HCT116 (cell line): ENCODE results near the gene FOXP1. TPM values are rescaled to one million over a fixed set of nuclear protein-coding genes. Genes with fewer than 3 reads are reported as not detected.

Experiments
- ATAC-seq: fragments of 200-7000 bp; cut with Tn5 transposase; 2 replicates; pipeline ENCODE4 v1.9.1; 2020; ENCODE audit warnings: mild to moderate bottlenecking, moderate library complexity
- BruUV-seq: library from RNA; stranded (reverse); fragments of 400-500 nt; replicated peaks from 2 replicates; lab custom pipeline; 2021; lab: Mats Ljungman, UMichigan
- CTCF ChIA-PET: fragments of 300-600 bp; sonication (Branson Sonifier 250); formaldehyde crosslinking; loops from one replicate; lab custom pipeline; 2021; ENCODE audit warnings: antibody characterized with exemption; lab: Charles Lee
- POLR2A ChIA-PET: fragments of 300-600, 350-600 bp; sonication (Branson Sonifier 250); formaldehyde crosslinking; loops from one replicate; lab custom pipeline; 2021; ENCODE audit warnings: antibody characterized with exemption; lab: Charles Lee
- RAD21 ChIA-PET, 2 experiments: fragments of 300-600 bp; sonication (Branson Sonifier 250); formaldehyde crosslinking; loops; one replicate each; lab custom pipeline; 2023; ENCODE audit warnings: low total read pairs in 2 of 2; ENCODE audit not compliant: uncharacterized antibody in 2 of 2, unreplicated experiment in 2 of 2, low non-redundant PET in 1 of 2; lab: Charles Lee
- DNase-seq: peaks from one replicate; pipeline ENCODE4 v3.0.0-alpha.2; 2010; ENCODE audit warnings: low read depth, low spot score
- H2AFZ ChIP-seq: fragments of 200-600 bp; shearing (Covaris generic), sonication (generic); 2 replicates; pipeline ENCODE4 v1.6.1; 2017; ENCODE audit warnings: low read depth, mixed run types, mixed read lengths, antibody characterized with exemption, low read length; ENCODE audit not compliant: poor library complexity, severe bottlenecking
- H3K27ac ChIP-seq: 2 replicates; pipeline ENCODE4 v1.5.1; 2012; ENCODE audit warnings: low read depth, low read length
- H3K27me3 ChIP-seq: fragments of 200-600 bp; sonication (generic); 2 replicates; pipeline ENCODE4 v1.6.1; 2016; ENCODE audit warnings: mixed run types, low read length, mixed read lengths; ENCODE audit not compliant: insufficient read depth
- H3K36me3 ChIP-seq, 2 experiments: fragments of 200-500 bp in 1 of 2; fragments of 200-600 bp in 1 of 2; sonication (Bioruptor generic) in 1 of 2; sonication (generic) in 1 of 2; 2 replicates each; pipeline versions ENCODE4 v1.5.1 to v1.6.1; 2014 to 2016; ENCODE audit warnings: low read length in 2 of 2, inconsistent platforms in 1 of 2, mixed read lengths in 1 of 2, mixed run types in 1 of 2; ENCODE audit not compliant: insufficient read depth in 2 of 2, control insufficient read depth in 1 of 2
- H3K4me1 ChIP-seq, 2 experiments: fragments of 200-600 bp in 1 of 2; sonication (generic) in 1 of 2; 2 replicates each; pipeline versions ENCODE4 v1.5.1 to v1.6.1; 2012 to 2017; ENCODE audit warnings: low read length in 2 of 2, inconsistent platforms in 1 of 2, mild to moderate bottlenecking in 1 of 2, mixed read lengths in 1 of 2, mixed run types in 1 of 2, moderate library complexity in 1 of 2; ENCODE audit not compliant: insufficient read depth in 2 of 2, control insufficient read depth in 1 of 2
- H3K4me2 ChIP-seq: fragments of 200-600 bp; sonication (generic); 2 replicates; pipeline ENCODE4 v1.6.1; 2017; ENCODE audit warnings: mixed run types, low read length, mixed read lengths
- H3K4me3 ChIP-seq, 2 experiments: fragments of 200-600 bp in 1 of 2; sonication (generic) in 1 of 2; replicated peaks in 1 of 2; 2 replicates each; pipeline ENCODE4 v1.5.1; 2011 to 2016; ENCODE audit warnings: low read length in 2 of 2, control low read depth in 1 of 2, low read depth in 1 of 2, mild to moderate bottlenecking in 1 of 2, mixed read lengths in 1 of 2, mixed run types in 1 of 2
- H3K79me2 ChIP-seq: fragments of 200-600 bp; sonication (generic); 2 replicates; pipeline ENCODE4 v1.6.1; 2017; ENCODE audit warnings: mild to moderate bottlenecking, mixed run types, low read length, moderate library complexity, mixed read lengths; ENCODE audit not compliant: insufficient read depth
- H3K9ac ChIP-seq: fragments of 200-600 bp; sonication (generic); 2 replicates; pipeline ENCODE4 v1.6.1; 2016; ENCODE audit warnings: low read length, mixed read lengths
- H3K9me2 ChIP-seq: fragments of 200-600 bp; sonication (generic), shearing (Covaris generic); 2 replicates; pipeline ENCODE4 v1.6.1; 2017; ENCODE audit warnings: mixed run types, mild to moderate bottlenecking, moderate library complexity; ENCODE audit not compliant: insufficient read depth
- H3K9me3 ChIP-seq, 2 experiments: fragments of 200-500 bp in 1 of 2; fragments of 200-600 bp in 1 of 2; sonication (Bioruptor generic) in 1 of 2; sonication (generic) in 1 of 2; 2 replicates each; pipeline ENCODE4 v1.6.1; 2014 to 2017; ENCODE audit warnings: low read length in 2 of 2, mixed read lengths in 2 of 2, inconsistent platforms in 1 of 2, low read depth in 1 of 2, mild to moderate bottlenecking in 1 of 2, mixed run types in 1 of 2, moderate library complexity in 1 of 2; ENCODE audit not compliant: control insufficient read depth in 1 of 2, insufficient read depth in 1 of 2
- H4K20me1 ChIP-seq: fragments of 200-600 bp; sonication (generic), shearing (Covaris generic); 2 replicates; pipeline ENCODE4 v1.6.1; 2017; ENCODE audit warnings: mixed run types, mild to moderate bottlenecking, moderate library complexity; ENCODE audit not compliant: insufficient read depth
- ATF3 ChIP-seq: IDR thresholded peaks from 2 replicates; pipeline ENCODE4 v1.6.1; 2012
- CEBPB ChIP-seq: IDR thresholded peaks from 2 replicates; pipeline ENCODE4 v1.6.1; 2012; ENCODE audit warnings: low read depth
- ELF1 ChIP-seq: IDR thresholded peaks from 2 replicates; pipeline ENCODE4 v1.6.1; 2012; ENCODE audit warnings: low read depth, borderline replicate concordance
- EZH2 ChIP-seq: fragments of 200-600 bp; sonication (generic); IDR thresholded peaks from 2 replicates; pipeline ENCODE4 v1.6.1; 2017; ENCODE audit warnings: antibody characterized with exemption, mixed run types
- EZH2phosphoT487 ChIP-seq: fragments of 200-600 bp; IDR thresholded peaks from 2 replicates; pipeline ENCODE4 v1.6.1; 2018; ENCODE audit warnings: antibody characterized with exemption, borderline replicate concordance
- POLR2A ChIP-seq: IDR thresholded peaks from 2 replicates; pipeline ENCODE4 v1.7.0; 2011; ENCODE audit warnings: borderline replicate concordance; ENCODE audit not compliant: insufficient read depth, insufficient read length; ENCODE audit errors: extremely low read depth
- RAD21 ChIP-seq: IDR thresholded peaks from 2 replicates; pipeline ENCODE4 v1.6.1; 2012; ENCODE audit warnings: low read depth, mild to moderate bottlenecking
- SIN3A ChIP-seq: IDR thresholded peaks from 2 replicates; pipeline ENCODE4 v1.6.1; 2012; ENCODE audit warnings: low read depth
- SP1 ChIP-seq: IDR thresholded peaks from 2 replicates; pipeline ENCODE4 v1.6.1; 2012; ENCODE audit warnings: low read depth
- TCF7L2 ChIP-seq: IDR thresholded peaks from 2 replicates; pipeline ENCODE4 v1.7.0; 2011; ENCODE audit warnings: borderline replicate concordance, inconsistent platforms; ENCODE audit not compliant: insufficient read depth, insufficient read length; ENCODE audit errors: extremely low read depth
- YY1 ChIP-seq: IDR thresholded peaks from 2 replicates; pipeline ENCODE4 v1.6.1; 2011; ENCODE audit warnings: low read length, low read depth, moderate library complexity, mild to moderate bottlenecking; ENCODE audit not compliant: insufficient replicate concordance; ENCODE audit errors: extremely low read depth
- ZNF274 ChIP-seq: fragments of 200-500 bp; sonication (Bioruptor generic); IDR thresholded peaks from 2 replicates; pipeline ENCODE4 v1.6.1; 2014; ENCODE audit warnings: mild to moderate bottlenecking, low read depth, low read length, inconsistent platforms
- intact Hi-C: fragments of 100-400 bp; cut with micrococcal nuclease; formaldehyde crosslinking; loops from 2 replicates; pipeline ENCODE4 v1.10.0; 2022
- total RNA-seq: library from RNA; stranded (reverse); gene quantifications from one replicate; pipeline ENCODE4 v1.2.1, GENCODE V29; 2021; ENCODE audit not compliant: unreplicated experiment
- TF ChIP-seq, protein P1 (sequence below): IDR thresholded peaks from 2 replicates; pipeline ENCODE4 v1.6.1; 2011; ENCODE audit warnings: mild to moderate bottlenecking, low read length, moderate library complexity; ENCODE audit not compliant: insufficient replicate concordance; ENCODE audit errors: extremely low read depth
- TF ChIP-seq, protein P2 (sequence below): IDR thresholded peaks from 2 replicates; pipeline ENCODE4 v1.6.1; 2012; ENCODE audit warnings: low read depth
- TF ChIP-seq, protein P3 (sequence below): IDR thresholded peaks from 2 replicates; pipeline ENCODE4 v1.6.1; 2012

Gene FOXP1
- total RNA-seq, 1 experiment from 2014 or later: 11.4 TPM

- ATAC-seq (no peak), DNase-seq (no peak)
- RAD21 ChIA-PET: no interaction called here
- POLR2A ChIA-PET: no interaction called here
- no peaks in the 10 kb centered on the region for H3K9me3 ChIP-seq
- H3K79me2 ChIP-seq: no peaks in the 10 kb centered on the region
- no peaks in the 10 kb centered on the region for H3K4me1 ChIP-seq
- no peaks in the 10 kb centered on the region for H3K9me2 ChIP-seq
- H3K9ac ChIP-seq: no peak overlapping the region
- intact Hi-C loops: no loop called here
- CTCF ChIA-PET: no interaction called here
- no peak overlapping the region for H3K4me3 ChIP-seq
- no peak overlapping the region for H3K27ac ChIP-seq
- TF ChIP-seq RAD21 (no peak), YY1 (no peak), SIN3A (no peak), POLR2A (no peak), ELF1 (no peak), ZNF274 (no peak), ATF3 (no peak), EZH2phosphoT487 (no peak), EZH2 (no peak), CEBPB (no peak), TCF7L2 (no peak), SP1 (no peak)
- TF ChIP-seq, protein P1, sequence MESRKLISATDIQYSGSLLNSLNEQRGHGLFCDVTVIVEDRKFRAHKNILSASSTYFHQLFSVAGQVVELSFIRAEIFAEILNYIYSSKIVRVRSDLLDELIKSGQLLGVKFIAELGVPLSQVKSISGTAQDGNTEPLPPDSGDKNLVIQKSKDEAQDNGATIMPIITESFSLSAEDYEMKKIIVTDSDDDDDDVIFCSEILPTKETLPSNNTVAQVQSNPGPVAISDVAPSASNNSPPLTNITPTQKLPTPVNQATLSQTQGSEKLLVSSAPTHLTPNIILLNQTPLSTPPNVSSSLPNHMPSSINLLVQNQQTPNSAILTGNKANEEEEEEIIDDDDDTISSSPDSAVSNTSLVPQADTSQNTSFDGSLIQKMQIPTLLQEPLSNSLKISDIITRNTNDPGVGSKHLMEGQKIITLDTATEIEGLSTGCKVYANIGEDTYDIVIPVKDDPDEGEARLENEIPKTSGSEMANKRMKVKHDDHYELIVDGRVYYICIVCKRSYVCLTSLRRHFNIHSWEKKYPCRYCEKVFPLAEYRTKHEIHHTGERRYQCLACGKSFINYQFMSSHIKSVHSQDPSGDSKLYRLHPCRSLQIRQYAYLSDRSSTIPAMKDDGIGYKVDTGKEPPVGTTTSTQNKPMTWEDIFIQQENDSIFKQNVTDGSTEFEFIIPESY: no peak
- TF ChIP-seq, protein P2, sequence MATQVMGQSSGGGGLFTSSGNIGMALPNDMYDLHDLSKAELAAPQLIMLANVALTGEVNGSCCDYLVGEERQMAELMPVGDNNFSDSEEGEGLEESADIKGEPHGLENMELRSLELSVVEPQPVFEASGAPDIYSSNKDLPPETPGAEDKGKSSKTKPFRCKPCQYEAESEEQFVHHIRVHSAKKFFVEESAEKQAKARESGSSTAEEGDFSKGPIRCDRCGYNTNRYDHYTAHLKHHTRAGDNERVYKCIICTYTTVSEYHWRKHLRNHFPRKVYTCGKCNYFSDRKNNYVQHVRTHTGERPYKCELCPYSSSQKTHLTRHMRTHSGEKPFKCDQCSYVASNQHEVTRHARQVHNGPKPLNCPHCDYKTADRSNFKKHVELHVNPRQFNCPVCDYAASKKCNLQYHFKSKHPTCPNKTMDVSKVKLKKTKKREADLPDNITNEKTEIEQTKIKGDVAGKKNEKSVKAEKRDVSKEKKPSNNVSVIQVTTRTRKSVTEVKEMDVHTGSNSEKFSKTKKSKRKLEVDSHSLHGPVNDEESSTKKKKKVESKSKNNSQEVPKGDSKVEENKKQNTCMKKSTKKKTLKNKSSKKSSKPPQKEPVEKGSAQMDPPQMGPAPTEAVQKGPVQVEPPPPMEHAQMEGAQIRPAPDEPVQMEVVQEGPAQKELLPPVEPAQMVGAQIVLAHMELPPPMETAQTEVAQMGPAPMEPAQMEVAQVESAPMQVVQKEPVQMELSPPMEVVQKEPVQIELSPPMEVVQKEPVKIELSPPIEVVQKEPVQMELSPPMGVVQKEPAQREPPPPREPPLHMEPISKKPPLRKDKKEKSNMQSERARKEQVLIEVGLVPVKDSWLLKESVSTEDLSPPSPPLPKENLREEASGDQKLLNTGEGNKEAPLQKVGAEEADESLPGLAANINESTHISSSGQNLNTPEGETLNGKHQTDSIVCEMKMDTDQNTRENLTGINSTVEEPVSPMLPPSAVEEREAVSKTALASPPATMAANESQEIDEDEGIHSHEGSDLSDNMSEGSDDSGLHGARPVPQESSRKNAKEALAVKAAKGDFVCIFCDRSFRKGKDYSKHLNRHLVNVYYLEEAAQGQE: no peak
- TF ChIP-seq, protein P3, sequence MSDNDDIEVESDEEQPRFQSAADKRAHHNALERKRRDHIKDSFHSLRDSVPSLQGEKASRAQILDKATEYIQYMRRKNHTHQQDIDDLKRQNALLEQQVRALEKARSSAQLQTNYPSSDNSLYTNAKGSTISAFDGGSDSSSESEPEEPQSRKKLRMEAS: no peak
- no peak overlapping the region for H3K4me2 ChIP-seq
- H3K36me3 ChIP-seq: no peaks in the 10 kb centered on the region
- no peaks in the 10 kb centered on the region for H4K20me1 ChIP-seq
- H3K27me3 ChIP-seq: no peaks in the 10 kb centered on the region
- H2AFZ ChIP-seq: no peak overlapping the region
- BruUV-seq: no TSS peak
Measured at GRCh38 chr3:71393093-71393492, 190.4 kb downstream of the FOXP1 start.
